Common myeloid progenitor, CD34-positive (primary cell): ENCODE measurements around the gene PDE3A.
"Not testable (repeated sequence)": the region's sequence is repeated elsewhere in the genome, so short reads cannot be mapped to it uniquely, and the experiment has no call there.

ENCODE experiments used
- CTCF ChIA-PET: fragments of 350-600 bp; sonication (Branson Sonifier 250); formaldehyde crosslinking; loops from one replicate; lab custom pipeline; 2021; ENCODE audit warnings: antibody characterized with exemption; lab: Charles Lee
- POLR2A ChIA-PET: fragments of 350-600 bp; sonication (Branson Sonifier 250); formaldehyde crosslinking; loops from one replicate; lab custom pipeline; 2021; ENCODE audit warnings: antibody characterized with exemption; lab: Charles Lee
- DNase-seq, 3 donors: peaks; one replicate each; pipeline versions ENCODE4 v3.0.0 to v3.0.0-alpha.2; 2013
- H3K27ac ChIP-seq, 2 experiments: 1 replicate in 1 of 2; 2 replicates in 1 of 2; pipeline ENCODE4 v1.7.0; 2013; ENCODE audit warnings: inconsistent platforms in 2 of 2, low read length in 2 of 2, mild to moderate bottlenecking in 2 of 2, low read depth in 1 of 2, moderate library complexity in 1 of 2; ENCODE audit not compliant: severe bottlenecking in 2 of 2, insufficient read depth in 1 of 2, poor library complexity in 1 of 2
- H3K27me3 ChIP-seq, 5 experiments: replicated peaks in 2 of 5; 1 replicate in 3 of 5; 2 replicates in 2 of 5; pipeline versions ENCODE4 v1.6.1 to v1.7.0; 2013; ENCODE audit warnings: low read length in 4 of 5, mild to moderate bottlenecking in 2 of 5, moderate library complexity in 2 of 5, inconsistent platforms in 1 of 5; ENCODE audit not compliant: insufficient read depth in 5 of 5, control insufficient read depth in 4 of 5
- H3K36me3 ChIP-seq, 4 experiments: 1 replicate in 2 of 4; 2 replicates in 2 of 4; pipeline versions ENCODE4 v1.6.1 to v1.7.0; 2013; ENCODE audit warnings: low read length in 3 of 4, control low read depth in 1 of 4, mild to moderate bottlenecking in 1 of 4; ENCODE audit not compliant: control insufficient read depth in 4 of 4, insufficient read depth in 4 of 4
- H3K4me1 ChIP-seq, 4 experiments: 1 replicate in 3 of 4; 2 replicates in 1 of 4; pipeline versions ENCODE4 v1.6.1 to v1.7.1; 2013; ENCODE audit warnings: low read length in 3 of 4, mild to moderate bottlenecking in 3 of 4, control low read depth in 1 of 4, inconsistent platforms in 1 of 4, moderate library complexity in 1 of 4; ENCODE audit not compliant: control insufficient read depth in 4 of 4, insufficient read depth in 4 of 4; ENCODE audit errors: control extremely low read depth in 1 of 4
- H3K4me3 ChIP-seq, 7 experiments: 1 replicate in 4 of 7; 2 replicates in 3 of 7; pipeline versions ENCODE4 v1.5.1 to v1.7.0; 2013; ENCODE audit warnings: mild to moderate bottlenecking in 7 of 7, low read length in 6 of 7, moderate library complexity in 6 of 7, inconsistent platforms in 2 of 7, low read depth in 2 of 7, control low read depth in 1 of 7; ENCODE audit not compliant: insufficient read depth in 4 of 7, control insufficient read depth in 1 of 7; ENCODE audit errors: extremely low read depth in 1 of 7
- H3K9me3 ChIP-seq, 5 experiments: 1 replicate in 4 of 5; 2 replicates in 1 of 5; pipeline versions ENCODE4 v1.6.1 to v1.7.1; 2013; ENCODE audit warnings: low read length in 4 of 5, mild to moderate bottlenecking in 2 of 5, inconsistent platforms in 1 of 5, low read depth in 1 of 5, moderate library complexity in 1 of 5; ENCODE audit not compliant: control insufficient read depth in 4 of 5, insufficient read depth in 2 of 5; ENCODE audit errors: control extremely low read depth in 1 of 5
- WGBS: methylation state at CpG from one replicate; pipeline ENCODE4 v1.1.5; 2013; ENCODE audit not compliant: insufficient coverage; 5-methylcytosine and 5-hydroxymethylcytosine counted together

PDE3A gene

DNA sequence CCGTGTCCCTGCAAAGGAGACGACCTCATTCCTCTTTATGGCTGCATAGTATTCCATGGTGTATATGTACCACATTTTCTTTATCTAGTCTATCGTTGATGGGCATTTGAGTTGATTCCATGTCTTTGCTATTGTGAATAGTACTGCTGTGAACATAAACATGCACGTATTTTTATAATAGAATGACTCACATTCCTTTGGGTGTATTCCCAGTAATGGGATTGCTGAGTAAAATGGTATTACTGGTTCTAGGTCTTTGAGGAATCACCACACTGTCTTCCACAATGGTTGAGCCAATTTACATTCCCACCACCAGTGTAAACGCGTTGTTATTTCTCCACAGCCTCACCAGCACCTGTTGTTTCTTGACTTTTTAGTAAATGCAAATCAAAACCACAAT is 16.5 kb downstream of the PDE3A start:
- H3K4me3 ChIP-seq, H3K9me3 ChIP-seq, CTCF ChIA-PET, H3K27me3 ChIP-seq, H3K4me1 ChIP-seq, POLR2A ChIA-PET, H3K36me3 ChIP-seq, DNase-seq, H3K27ac ChIP-seq: not testable (repeated sequence)
- 95% methylated on average over 4 of the region's 6 CpGs for WGBS

- Histone ChIP-seq H3K4me1 (peaks cover 0 to 2% (median 0%) of the 10 kb centered on the region in 4 experiments), H3K36me3 (no peaks in the 10 kb centered on the region), H3K27ac (no peak overlapping the region), H3K27me3 (no peaks in the 10 kb centered on the region), H3K9me3 (no peaks in the 10 kb centered on the region), H3K4me3 (no peak overlapping the region)
- ChIA-PET POLR2A (no interaction called here), CTCF (interaction anchor here (0.7 to 1.5 kb wide), 3 partner anchors 9 to 652 kb away, joined by 3 to 4 read pairs (median 3); no protein-coding TSS in a partner anchor)
- no peak for DNase-seq
- WGBS = 84% methylated on average over 3 of the region's 4 CpGs
Measured at GRCh38 chr12:20390846-20391245, 22.5 kb downstream of the PDE3A start.

GRCh38 chr12:20392339-20392738 is 24.0 kb downstream of the PDE3A start:
- H3K27me3 ChIP-seq = no peaks in the 10 kb centered on the region
- no peak overlapping the region for H3K4me3 ChIP-seq
- H3K4me1 ChIP-seq = peaks cover 0 to 2% (median 0%) of the 10 kb centered on the region in 4 experiments
- DNase-seq = no peak
- H3K27ac ChIP-seq = no peak overlapping the region
- H3K9me3 ChIP-seq = no peaks in the 10 kb centered on the region
- ChIA-PET CTCF (interaction anchor here (2.0 kb wide), 1 partner anchor 17 kb away, joined by 4 read pairs; no protein-coding TSS in a partner anchor), POLR2A (interaction anchor here (0.6 kb wide), 1 partner anchor 62 kb away, joined by 3 read pairs; no protein-coding TSS in a partner anchor)
- no peaks in the 10 kb centered on the region for H3K36me3 ChIP-seq

DNA sequence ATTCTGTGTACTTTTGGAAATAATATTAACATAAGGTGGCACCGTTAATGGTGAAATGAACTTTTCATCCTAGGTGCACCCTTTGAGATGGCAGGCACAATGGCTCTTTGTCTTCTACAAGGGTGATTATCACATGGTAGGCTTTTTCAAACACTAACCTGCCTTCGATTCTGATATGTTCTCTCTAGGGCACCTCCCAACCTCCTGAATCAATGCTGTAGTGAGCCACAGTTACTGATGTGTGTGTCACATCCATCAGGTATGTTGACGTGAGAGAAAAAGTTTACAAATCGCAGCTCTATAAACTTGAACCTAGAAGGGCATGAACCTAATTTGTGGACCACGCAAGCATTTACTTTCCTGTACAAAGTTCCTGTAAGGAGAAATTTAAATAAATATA is 25.4 kb downstream of the PDE3A start:
- CTCF ChIA-PET = interaction anchor here (1.5 to 2.0 kb wide), 2 partner anchors 13 to 16 kb away, joined by 3 to 4 read pairs; no protein-coding TSS in a partner anchor
- 100% methylated on average over 4 of the region's 5 CpGs for WGBS
- Histone ChIP-seq H3K4me3 (no peak overlapping the region), H3K36me3 (no peaks in the 10 kb centered on the region), H3K9me3 (no peaks in the 10 kb centered on the region), H3K27ac (no peak overlapping the region), H3K4me1 (peaks cover 0 to 9% (median 8%) of the 10 kb centered on the region in 4 experiments), H3K27me3 (no peaks in the 10 kb centered on the region)
- DNase-seq = no peak
- POLR2A ChIA-PET = no interaction called here

GRCh38 chr12:20395791-20396550 is 27.6 kb downstream of the PDE3A start:
- CTCF ChIA-PET = interaction anchor here (1.2 to 2.4 kb wide), 2 partner anchors 16 to 18 kb away, joined by 3 to 12 read pairs; no protein-coding TSS in a partner anchor
- POLR2A ChIA-PET = interaction anchor here (0.6 kb wide), 1 partner anchor 112 kb away, joined by 4 read pairs; no protein-coding TSS in a partner anchor
- no peaks in the 10 kb centered on the region for H3K36me3 ChIP-seq
- H3K27ac ChIP-seq = no peak overlapping the region
- DNase-seq = no peak
- no peaks in the 10 kb centered on the region for H3K27me3 ChIP-seq
- H3K4me3 ChIP-seq = no peak overlapping the region
- peaks cover 0 to 9% (median 8%) of the 10 kb centered on the region in 4 experiments for H3K4me1 ChIP-seq
- WGBS = 100% methylated on average over 2 of the region's 6 CpGs
- no peaks in the 10 kb centered on the region for H3K9me3 ChIP-seq

- Histone ChIP-seq H3K27me3 (no peaks in the 10 kb centered on the region), H3K4me1 (peaks cover 0 to 16% (median 15%) of the 10 kb centered on the region in 4 experiments), H3K4me3 (no peak overlapping the region), H3K9me3 (no peaks in the 10 kb centered on the region), H3K36me3 (no peaks in the 10 kb centered on the region), H3K27ac (no peak overlapping the region)
- POLR2A ChIA-PET = no interaction called here
- no CpG with 5 or more reads among the region's 2 CpGs for WGBS
- CTCF ChIA-PET = no interaction called here
- peak; percentile 16 to 58 (median 55) for DNase-seq
Measured at GRCh38 chr12:20398686-20399085, 30.3 kb downstream of the PDE3A start.

- CTCF ChIA-PET = interaction anchor here (1.0 kb wide), 1 partner anchor 10 kb away, joined by 3 read pairs; no protein-coding TSS in a partner anchor
- WGBS = 100% methylated on average over 3 of the region's 6 CpGs
- Histone ChIP-seq H3K36me3 (no peaks in the 10 kb centered on the region), H3K4me3 (no peak overlapping the region), H3K27me3 (no peaks in the 10 kb centered on the region), H3K4me1 (peaks cover 5 to 28% (median 25%) of the 10 kb centered on the region in 4 experiments), H3K27ac (no peak overlapping the region), H3K9me3 (no peaks in the 10 kb centered on the region)
- DNase-seq = no peak
- POLR2A ChIA-PET = no interaction called here
Measured at GRCh38 chr12:20400003-20400402, 31.7 kb downstream of the PDE3A start.
